HepG2 (cell line): ENCODE measurements around the gene COASY. TPM values are rescaled to one million over a fixed set of nuclear protein-coding genes. Genes with fewer than 3 reads are reported as not detected.

Experiments
- AKNA ChIP-seq: sonication (generic); formaldehyde crosslinking; IDR thresholded peaks from 2 replicates; pipeline ENCODE4 v1.4.0; 2020; ENCODE audit warnings: missing genetic modification reagents, borderline replicate concordance
- ASH2L ChIP-seq: fragments of 300-600, 200-600 bp; sonication (generic); IDR thresholded peaks from 2 replicates; pipeline ENCODE4 v1.7.0; 2017; ENCODE audit warnings: low read depth, mild to moderate bottlenecking, moderate library complexity, mixed read lengths, low read length; ENCODE audit not compliant: insufficient read length
- CENPX ChIP-seq: sonication (generic); formaldehyde crosslinking; IDR thresholded peaks from 2 replicates; pipeline ENCODE4 v1.9.0; 2021; ENCODE audit warnings: mild to moderate bottlenecking, missing genetic modification reagents, moderate library complexity
- IKZF5 ChIP-seq: IDR thresholded peaks from 2 replicates; pipeline ENCODE4 v1.6.1; 2018; ENCODE audit warnings: missing genetic modification reagents, mild to moderate bottlenecking, missing compliant biosample characterization
- KAT8 ChIP-seq: IDR thresholded peaks from 2 replicates; pipeline ENCODE4 v1.6.1; 2016; ENCODE audit warnings: missing genetic modification reagents, missing compliant biosample characterization
- KMT2A ChIP-seq: sonication (generic); formaldehyde crosslinking; IDR thresholded peaks from 2 replicates; pipeline ENCODE4 v1.4.0; 2020; ENCODE audit warnings: missing genetic modification reagents
- MNT ChIP-seq: fragments of 450-650 bp; IDR thresholded peaks from 2 replicates; pipeline ENCODE4 v1.6.1; 2016
- MXD1 ChIP-seq: sonication (generic); formaldehyde crosslinking; IDR thresholded peaks from 2 replicates; pipeline ENCODE4 v1.4.0; 2020; ENCODE audit warnings: mild to moderate bottlenecking, missing genetic modification reagents
- POLR2AphosphoS5 ChIP-seq: IDR thresholded peaks from 2 replicates; pipeline ENCODE4 v1.6.1; 2012; ENCODE audit warnings: low read depth, low read length
- REST ChIP-seq, 2 experiments: IDR thresholded peaks; 2 replicates each; pipeline ENCODE4 v1.6.1; 2011 to 2012; ENCODE audit warnings: low read length in 2 of 2, borderline replicate concordance in 1 of 2, low read depth in 1 of 2, mild to moderate bottlenecking in 1 of 2, moderate library complexity in 1 of 2
- UBTF ChIP-seq: sonication (generic); formaldehyde crosslinking; IDR thresholded peaks from 2 replicates; pipeline ENCODE4 v1.4.0; 2020; ENCODE audit warnings: mild to moderate bottlenecking, missing genetic modification reagents
- ZNF136 ChIP-seq: sonication (generic); formaldehyde crosslinking; IDR thresholded peaks from 2 replicates; pipeline ENCODE4 v1.8.1; 2022; ENCODE audit warnings: low read depth, mild to moderate bottlenecking, moderate library complexity, missing genetic modification reagents
- ZNF430 ChIP-seq: sonication (generic); formaldehyde crosslinking; IDR thresholded peaks from 2 replicates; pipeline ENCODE4 v1.9.0; 2021; ENCODE audit warnings: mild to moderate bottlenecking, missing genetic modification reagents
- ZNF558 ChIP-seq: sonication (generic); formaldehyde crosslinking; IDR thresholded peaks from 2 replicates; pipeline ENCODE4 v1.9.0; 2022; ENCODE audit warnings: mild to moderate bottlenecking, missing genetic modification reagents, borderline replicate concordance
- polyA plus RNA-seq, 8 experiments: library from polyadenylated mRNA; depleted of rRNA in 3 of 8; stranded (reverse) in 7 of 8; unstranded in 1 of 8; fragments of >200 nt; fragmentation: Illumina TruSeq in 4 of 8; extraction: Trizol in 4 of 8; gene quantifications; 2 replicates each; pipeline versions ENCODE4 v1.2.1 to v1.2.3, GENCODE V29; 2011 to 2016; ENCODE audit warnings: low read depth in 4 of 8, missing spikeins in 1 of 8, mixed read lengths in 1 of 8; ENCODE audit not compliant: insufficient read depth in 1 of 8
- total RNA-seq, 5 experiments: library from RNA; depleted of rRNA; stranded (reverse); fragments of >200 nt; fragmentation: Illumina TruSeq; extraction: Trizol; gene quantifications; 2 replicates each; pipeline ENCODE4 v1.2.3, GENCODE V29; 2016; ENCODE audit warnings: low read depth in 1 of 5

COASY gene
- total and polyA plus RNA-seq, 2 of the 13 experiments (the other 11 are each of a cell fraction or from before 2014, with no cell fraction given): 90.7 to 125 TPM

- TF ChIP-seq UBTF (CRISPR knock-in tag) (no peak), REST (IDR thresholded peaks at IDR 0.05; ENCODE audit: borderline replicate concordance in 1 of 2, low read depth in 1 of 2, low read length in 2 of 2) (peak in 1 of 2 experiments; percentile 48; a peak in 1 of 4 replicates), ZNF136 (no peak; the same call in 1 of the 2 replicates), KMT2A (CRISPR knock-in tag) (no peak; the same call in 1 of the 2 replicates), ASH2L (peak; percentile 16), POLR2AphosphoS5 (peak; percentile 81), KAT8 (CRISPR knock-in tag) (peak; percentile 87), IKZF5 (CRISPR knock-in tag) (peak; percentile 49; the same call in 1 of the 2 replicates), AKNA (CRISPR knock-in tag) (peak; percentile 85; the same call in 1 of the 2 replicates), ZNF558 (CRISPR knock-in tag) (no peak), MXD1 (CRISPR knock-in tag) (peak; percentile 61; the same call in 1 of the 2 replicates), ZNF430 (peak; percentile 94), MNT (peak; percentile 53), CENPX (CRISPR knock-in tag) (no peak)
Observed at GRCh38 chr17:42536048-42536371, 25.9 kb upstream of the COASY start, which contains the start of gene NAGLU (continued).
